HEK293T (cell line): Measurements from ENCODE around the gene TBX1.

Source experiments
- CTCF ChIA-PET: fragments of 350-600 bp; formaldehyde crosslinking; extraction: SDS; loops from one replicate; lab custom pipeline; 2021; ENCODE audit warnings: antibody characterized with exemption, inconsistent platforms; lab: Yijun Ruan, JAX
- POLR2A ChIA-PET: fragments of 350-600 bp; formaldehyde crosslinking; extraction: SDS; loops from one replicate; lab custom pipeline; 2020; ENCODE audit warnings: antibody characterized with exemption, inconsistent platforms; lab: Yijun Ruan, JAX
- DNase-seq: peaks from one replicate; pipeline ENCODE4 v3.0.0; 2012; ENCODE audit warnings: mixed read lengths; ENCODE audit errors: extremely low spot score
- ARNT ChIP-seq: fragments of 450-650 bp; IDR thresholded peaks from 2 replicates; pipeline ENCODE4 v1.6.1; 2017; ENCODE audit warnings: mild to moderate bottlenecking
- BHLHE40 ChIP-seq: fragments of 450-650 bp; IDR thresholded peaks from 2 replicates; pipeline ENCODE4 v1.6.1; 2016; ENCODE audit warnings: mild to moderate bottlenecking, moderate library complexity, borderline replicate concordance
- CTBP1 ChIP-seq: fragments of 450-650 bp; IDR thresholded peaks from 2 replicates; pipeline ENCODE4 v1.6.1; 2016; ENCODE audit warnings: borderline replicate concordance
- ELF4 ChIP-seq: fragments of 450-650 bp; IDR thresholded peaks from 2 replicates; pipeline ENCODE4 v1.6.1; 2017; ENCODE audit warnings: antibody characterized with exemption
- FOXA1 ChIP-seq: fragments of 450-650 bp; IDR thresholded peaks from 2 replicates; pipeline ENCODE4 v1.6.1; 2016; ENCODE audit warnings: mild to moderate bottlenecking
- FOXK2 ChIP-seq: fragments of 450-650 bp; IDR thresholded peaks from 2 replicates; pipeline ENCODE4 v1.6.1; 2016; ENCODE audit warnings: mild to moderate bottlenecking
- FOXM1 ChIP-seq: fragments of 450-650 bp; IDR thresholded peaks from 2 replicates; pipeline ENCODE4 v1.6.1; 2017; ENCODE audit warnings: mild to moderate bottlenecking, borderline replicate concordance
- HDGF ChIP-seq: fragments of 450-650 bp; IDR thresholded peaks from 2 replicates; pipeline ENCODE4 v1.6.1; 2017; ENCODE audit warnings: antibody characterized with exemption, borderline replicate concordance
- L3MBTL2 ChIP-seq: fragments of 450-650 bp; conservative IDR thresholded peaks from 2 replicates; pipeline ENCODE4 v1.6.1; 2016; ENCODE audit warnings: mild to moderate bottlenecking
- LEF1 ChIP-seq: fragments of 450-650 bp; IDR thresholded peaks from 2 replicates; pipeline ENCODE4 v1.6.1; 2017; ENCODE audit warnings: mild to moderate bottlenecking, borderline replicate concordance
- NFRKB ChIP-seq: fragments of 450-650 bp; IDR thresholded peaks from 2 replicates; pipeline ENCODE4 v1.6.1; 2016; ENCODE audit warnings: mild to moderate bottlenecking, moderate library complexity
- SP1 ChIP-seq: fragments of 450-650 bp; IDR thresholded peaks from 2 replicates; pipeline ENCODE4 v1.6.1; 2017
- SUZ12 ChIP-seq: fragments of 450-650 bp; IDR thresholded peaks from 2 replicates; pipeline ENCODE4 v1.6.1; 2016; ENCODE audit warnings: mild to moderate bottlenecking
- TARDBP ChIP-seq: fragments of 450-650 bp; IDR thresholded peaks from 2 replicates; pipeline ENCODE4 v1.6.1; 2016
- ZNF384 ChIP-seq: fragments of 450-650 bp; IDR thresholded peaks from 2 replicates; pipeline ENCODE4 v1.6.1; 2016
- TF ChIP-seq, protein P1 (sequence below): fragments of 450-650 bp; IDR thresholded peaks from 2 replicates; pipeline ENCODE4 v1.6.1; 2016

The TBX1 gene

DNA sequence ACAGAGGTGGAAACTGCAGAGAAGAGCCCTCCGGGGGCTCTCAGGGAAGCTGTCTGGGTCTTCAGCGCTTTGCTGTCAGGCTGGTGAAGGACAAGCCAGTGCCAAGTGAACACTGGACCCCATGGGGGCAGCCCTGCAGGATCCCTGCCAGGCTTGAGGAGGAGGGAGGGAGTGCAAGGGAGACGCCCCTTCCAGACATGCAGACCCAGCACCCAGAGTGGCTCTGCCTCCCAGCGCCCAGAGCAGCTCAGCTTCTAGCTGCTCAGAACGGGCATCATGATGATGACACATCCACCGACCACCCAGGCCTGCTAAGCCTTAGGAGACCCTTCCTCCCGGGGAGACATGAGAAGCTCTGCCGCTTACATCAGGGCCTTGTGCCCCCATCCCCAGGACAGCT lies 39.7 kb downstream of the TBX1 start:
- TF ChIP-seq L3MBTL2 = no peak
- TF ChIP-seq TARDBP = no peak
- TF ChIP-seq, protein P1, sequence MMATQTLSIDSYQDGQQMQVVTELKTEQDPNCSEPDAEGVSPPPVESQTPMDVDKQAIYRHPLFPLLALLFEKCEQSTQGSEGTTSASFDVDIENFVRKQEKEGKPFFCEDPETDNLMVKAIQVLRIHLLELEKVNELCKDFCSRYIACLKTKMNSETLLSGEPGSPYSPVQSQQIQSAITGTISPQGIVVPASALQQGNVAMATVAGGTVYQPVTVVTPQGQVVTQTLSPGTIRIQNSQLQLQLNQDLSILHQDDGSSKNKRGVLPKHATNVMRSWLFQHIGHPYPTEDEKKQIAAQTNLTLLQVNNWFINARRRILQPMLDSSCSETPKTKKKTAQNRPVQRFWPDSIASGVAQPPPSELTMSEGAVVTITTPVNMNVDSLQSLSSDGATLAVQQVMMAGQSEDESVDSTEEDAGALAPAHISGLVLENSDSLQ = no peak
- no peak for TF ChIP-seq NFRKB
- no peak for TF ChIP-seq SUZ12
- no peak for DNase-seq
- ChIA-PET POLR2A (no interaction called here), CTCF (no interaction called here)

DNA sequence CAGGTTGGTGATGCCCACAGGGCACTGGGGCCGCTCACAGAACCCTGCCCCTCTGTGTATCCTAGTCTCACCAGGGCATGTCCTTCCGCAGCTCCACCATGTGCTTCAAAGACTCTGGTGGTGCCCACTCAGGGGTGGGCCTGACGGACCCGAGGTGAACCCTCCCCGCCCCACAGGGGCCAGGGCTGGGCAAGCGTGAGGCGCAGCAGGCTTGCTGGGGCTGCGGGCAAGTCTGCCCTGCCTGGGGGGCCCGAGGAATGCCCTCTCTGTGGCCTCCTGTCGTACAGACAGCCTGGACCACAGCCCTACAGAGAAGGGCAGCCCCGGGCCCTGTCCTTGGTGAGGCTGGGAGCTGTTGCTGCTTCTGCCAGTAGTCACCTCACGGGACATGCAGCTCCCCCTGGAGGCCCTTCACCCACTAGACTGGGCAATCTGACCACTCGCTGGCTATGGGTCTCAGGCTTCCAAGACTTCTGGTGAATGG lies 40.2 kb downstream of the TBX1 start:
- CTCF ChIA-PET = no interaction called here
- DNase-seq = no peak
- TF ChIP-seq FOXA1 = no peak
- TF ChIP-seq FOXM1 = no peak
- TF ChIP-seq ARNT = no peak
- no peak for TF ChIP-seq SUZ12
- TF ChIP-seq BHLHE40 = no peak
- TF ChIP-seq LEF1 = no peak
- no peak for TF ChIP-seq CTBP1
- no peak for TF ChIP-seq NFRKB
- TF ChIP-seq, protein P1 = no peak
- TF ChIP-seq TARDBP = no peak
- no peak for TF ChIP-seq L3MBTL2
- TF ChIP-seq FOXK2 = no peak
- TF ChIP-seq ZNF384 = no peak
- TF ChIP-seq HDGF = no peak
- TF ChIP-seq SP1 = no peak
- no peak for TF ChIP-seq ELF4
- POLR2A ChIA-PET = no interaction called here

DNA sequence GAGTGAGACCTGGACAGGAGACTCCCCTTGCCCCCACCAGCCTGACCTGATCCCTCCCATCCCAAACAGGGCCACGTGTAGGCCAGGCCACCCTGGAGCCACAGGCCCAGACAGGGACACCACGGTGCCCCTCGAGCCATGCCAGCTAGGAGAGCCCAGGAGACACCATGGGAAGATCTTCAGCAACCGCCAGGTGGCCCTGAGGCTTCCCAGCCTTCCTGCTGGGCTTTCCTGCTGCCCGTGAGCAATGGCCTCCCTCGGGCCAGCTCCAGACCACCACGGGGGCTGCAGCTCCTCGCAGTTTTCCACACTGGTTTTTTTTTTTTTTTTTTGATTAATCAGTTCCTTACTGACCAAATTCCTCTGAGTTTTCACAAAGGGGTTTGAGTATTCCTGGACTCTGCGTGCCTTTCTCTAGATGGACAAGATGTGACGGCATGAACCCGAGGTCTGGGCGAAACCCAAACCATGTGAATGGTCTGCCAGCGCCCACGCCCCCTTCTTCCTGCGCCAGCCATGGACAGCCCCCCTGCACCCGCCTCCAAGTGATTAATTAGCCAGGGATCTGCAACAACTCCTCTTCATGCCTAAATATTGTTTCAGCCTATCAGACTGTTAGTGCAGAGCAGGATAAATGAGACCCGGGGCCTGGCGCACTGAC lies 40.9 kb downstream of the TBX1 start:
- no peak for TF ChIP-seq SP1
- no peak for TF ChIP-seq TARDBP
- no peak for TF ChIP-seq HDGF
- TF ChIP-seq BHLHE40 = no peak
- no peak for TF ChIP-seq L3MBTL2
- no peak for TF ChIP-seq FOXK2
- no peak for TF ChIP-seq CTBP1
- TF ChIP-seq SUZ12 = no peak
- TF ChIP-seq, protein P1 = no peak
- TF ChIP-seq FOXM1 = no peak
- TF ChIP-seq FOXA1 = no peak
- TF ChIP-seq ZNF384 = no peak
- no peak for TF ChIP-seq LEF1
- TF ChIP-seq ELF4 = no peak
- no peak for TF ChIP-seq ARNT
- TF ChIP-seq NFRKB = no peak

DNA sequence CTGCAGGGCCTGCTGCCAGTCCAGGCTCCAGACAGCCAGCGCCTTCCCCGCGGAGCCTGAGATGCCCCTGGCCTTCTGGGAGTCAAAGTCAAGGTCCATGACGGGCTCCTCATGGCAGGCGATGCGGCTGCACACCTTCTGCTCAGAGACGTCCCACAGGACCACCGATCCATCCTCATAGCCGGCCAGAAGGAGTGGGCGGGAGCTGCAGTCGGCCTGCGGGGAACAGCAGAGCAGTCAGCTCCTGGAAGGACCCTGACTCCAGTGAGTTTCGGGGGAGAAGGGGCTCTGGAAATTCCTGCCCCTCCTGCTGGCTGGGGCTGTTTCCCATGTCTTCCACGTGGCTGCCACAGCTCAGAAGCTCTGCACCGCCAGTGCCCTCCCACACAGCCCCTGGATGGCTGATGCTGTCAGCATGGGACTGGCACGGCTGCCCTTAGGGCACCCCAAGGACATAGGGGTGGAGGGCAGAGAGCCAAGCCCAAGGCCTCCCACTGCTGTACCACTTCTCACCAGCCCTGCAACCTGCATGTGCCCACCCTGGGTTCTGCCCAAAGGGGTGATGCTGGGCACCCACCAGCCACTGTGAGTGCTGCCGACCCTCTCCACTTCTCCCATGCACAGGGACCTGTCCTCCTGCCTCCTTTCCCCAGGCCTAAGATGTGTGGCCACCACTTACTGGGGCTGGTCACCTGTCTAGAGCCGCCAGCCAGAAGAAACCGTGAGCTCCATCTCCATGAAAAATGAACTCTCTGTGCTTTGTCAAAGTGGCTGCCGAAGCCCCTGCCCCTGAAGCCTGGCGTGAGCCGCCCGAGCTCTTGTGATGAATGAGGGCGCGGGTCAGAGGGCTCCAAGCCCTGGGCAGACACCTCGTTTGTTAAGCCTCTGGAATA lies 41.7 kb downstream of the TBX1 start:
- CTCF ChIA-PET = interaction anchor here (1.5 kb wide), 1 partner anchor 72 kb away, joined by 4 read pairs; no protein-coding TSS in a partner anchor
- no peak for DNase-seq
- POLR2A ChIA-PET = no interaction called here
- TF ChIP-seq SP1 (no peak), HDGF (no peak), BHLHE40 (no peak), ZNF384 (no peak), ELF4 (no peak), ARNT (no peak), FOXK2 (no peak), FOXA1 (no peak), FOXM1 (no peak), TARDBP (no peak), L3MBTL2 (no peak)
- TF ChIP-seq, protein P1 = no peak

More for the DNA sequence above, 40.9 kb downstream of the TBX1 start:
- no peak for DNase-seq
- ChIA-PET POLR2A (no interaction called here), CTCF (no interaction called here)

DNA sequence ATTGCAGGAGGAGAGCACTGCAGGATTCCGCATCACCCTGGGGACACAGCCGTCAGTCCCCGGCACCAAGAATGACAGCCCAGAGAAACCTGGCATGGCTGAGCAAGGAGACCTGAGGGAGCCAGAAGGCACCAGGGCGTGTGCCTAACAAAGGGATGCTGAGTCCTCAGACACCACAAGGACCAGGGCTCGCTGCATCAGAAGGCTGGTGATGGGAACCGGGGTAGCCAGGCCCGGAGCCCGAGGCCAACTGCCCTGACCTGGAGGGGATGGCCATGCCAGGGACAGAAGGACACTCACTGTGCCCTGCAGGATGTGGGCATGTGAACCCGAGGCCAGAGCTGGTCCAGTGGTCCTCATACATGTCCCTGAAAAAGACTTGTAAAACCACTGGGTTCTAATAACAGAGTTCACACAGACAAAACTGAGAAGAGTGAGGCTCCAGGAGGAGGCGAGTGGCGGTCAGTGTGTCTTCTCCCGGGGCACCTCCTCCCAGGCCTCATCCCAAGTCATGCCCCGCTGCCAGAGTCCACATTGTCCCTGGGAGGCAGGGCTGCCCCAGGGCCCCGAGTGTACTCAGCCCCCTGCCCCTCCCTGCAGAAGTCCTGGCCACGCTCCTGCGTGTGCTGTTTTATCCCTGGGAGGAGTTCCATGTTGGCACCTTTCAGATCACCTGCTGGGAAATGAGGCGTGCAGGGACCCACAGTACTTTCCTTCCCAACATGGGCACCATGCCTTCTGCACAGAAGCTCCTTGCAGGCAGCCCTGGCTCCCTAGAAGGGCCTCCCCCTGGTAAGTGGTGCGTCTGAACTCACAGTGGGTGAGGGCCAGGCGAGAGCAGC lies 42.5 kb downstream of the TBX1 start:
- TF ChIP-seq ELF4 (no peak), TARDBP (no peak), ZNF384 (no peak), ARNT (no peak), LEF1 (no peak), NFRKB (no peak), HDGF (no peak), BHLHE40 (no peak), FOXM1 (no peak), FOXA1 (no peak), L3MBTL2 (no peak), CTBP1 (no peak), SP1 (no peak), FOXK2 (no peak), SUZ12 (no peak)
- TF ChIP-seq, protein P1 = no peak
- no peak for DNase-seq
- ChIA-PET CTCF (interaction anchor here (1.5 kb wide), 1 partner anchor 73 kb away, joined by 4 read pairs; no protein-coding TSS in a partner anchor), POLR2A (no interaction called here)
